ENCODE results near the gene ZP1.

Gene ZP1

DNA sequence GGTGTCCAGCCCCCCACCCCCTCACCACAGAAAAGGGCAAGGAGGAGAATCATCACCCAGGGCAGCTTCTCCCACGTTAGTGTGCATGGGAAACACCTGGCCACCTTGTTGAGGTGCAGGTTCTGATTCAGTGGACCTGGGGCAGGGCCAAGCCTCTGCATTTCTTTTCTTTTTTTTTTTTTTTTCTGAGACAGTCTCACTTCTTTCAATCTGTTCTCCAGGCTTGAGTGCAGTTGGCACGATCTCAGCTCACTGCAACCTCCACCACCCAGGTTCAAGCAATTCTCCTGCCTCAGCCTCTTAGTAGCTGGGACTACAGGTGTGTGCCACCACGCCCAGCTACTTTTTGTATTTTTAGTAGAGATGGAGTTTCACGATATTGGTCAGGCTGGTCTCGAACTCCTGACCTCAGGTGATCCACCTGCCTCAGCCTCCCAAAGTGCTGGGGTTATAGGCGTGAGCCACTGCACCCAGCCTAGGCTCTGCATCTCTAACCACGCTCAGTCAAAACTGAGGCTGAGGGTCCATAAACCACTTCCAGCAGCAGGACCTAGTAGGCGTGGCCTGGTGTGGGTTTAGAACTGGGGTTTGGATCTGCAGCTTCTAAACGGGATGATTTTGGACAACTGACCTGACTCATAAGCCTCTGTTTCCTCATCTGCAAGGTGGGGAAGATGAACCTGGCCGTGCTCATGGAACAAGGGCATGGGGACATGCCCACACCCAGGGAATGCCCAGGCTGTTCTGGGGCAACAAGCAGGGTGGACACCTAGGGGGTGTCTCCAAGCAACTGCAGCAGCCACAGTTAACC, 734 bp downstream of the ZP1 start:
- no peak for DNase-seq (ENCODE audit: low spot score)
- TF ChIP-seq, protein P1, sequence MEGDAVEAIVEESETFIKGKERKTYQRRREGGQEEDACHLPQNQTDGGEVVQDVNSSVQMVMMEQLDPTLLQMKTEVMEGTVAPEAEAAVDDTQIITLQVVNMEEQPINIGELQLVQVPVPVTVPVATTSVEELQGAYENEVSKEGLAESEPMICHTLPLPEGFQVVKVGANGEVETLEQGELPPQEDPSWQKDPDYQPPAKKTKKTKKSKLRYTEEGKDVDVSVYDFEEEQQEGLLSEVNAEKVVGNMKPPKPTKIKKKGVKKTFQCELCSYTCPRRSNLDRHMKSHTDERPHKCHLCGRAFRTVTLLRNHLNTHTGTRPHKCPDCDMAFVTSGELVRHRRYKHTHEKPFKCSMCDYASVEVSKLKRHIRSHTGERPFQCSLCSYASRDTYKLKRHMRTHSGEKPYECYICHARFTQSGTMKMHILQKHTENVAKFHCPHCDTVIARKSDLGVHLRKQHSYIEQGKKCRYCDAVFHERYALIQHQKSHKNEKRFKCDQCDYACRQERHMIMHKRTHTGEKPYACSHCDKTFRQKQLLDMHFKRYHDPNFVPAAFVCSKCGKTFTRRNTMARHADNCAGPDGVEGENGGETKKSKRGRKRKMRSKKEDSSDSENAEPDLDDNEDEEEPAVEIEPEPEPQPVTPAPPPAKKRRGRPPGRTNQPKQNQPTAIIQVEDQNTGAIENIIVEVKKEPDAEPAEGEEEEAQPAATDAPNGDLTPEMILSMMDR (IDR thresholded peaks at IDR 0.05; ENCODE audit: extremely low read depth, missing control alignments) = no peak

DNA sequence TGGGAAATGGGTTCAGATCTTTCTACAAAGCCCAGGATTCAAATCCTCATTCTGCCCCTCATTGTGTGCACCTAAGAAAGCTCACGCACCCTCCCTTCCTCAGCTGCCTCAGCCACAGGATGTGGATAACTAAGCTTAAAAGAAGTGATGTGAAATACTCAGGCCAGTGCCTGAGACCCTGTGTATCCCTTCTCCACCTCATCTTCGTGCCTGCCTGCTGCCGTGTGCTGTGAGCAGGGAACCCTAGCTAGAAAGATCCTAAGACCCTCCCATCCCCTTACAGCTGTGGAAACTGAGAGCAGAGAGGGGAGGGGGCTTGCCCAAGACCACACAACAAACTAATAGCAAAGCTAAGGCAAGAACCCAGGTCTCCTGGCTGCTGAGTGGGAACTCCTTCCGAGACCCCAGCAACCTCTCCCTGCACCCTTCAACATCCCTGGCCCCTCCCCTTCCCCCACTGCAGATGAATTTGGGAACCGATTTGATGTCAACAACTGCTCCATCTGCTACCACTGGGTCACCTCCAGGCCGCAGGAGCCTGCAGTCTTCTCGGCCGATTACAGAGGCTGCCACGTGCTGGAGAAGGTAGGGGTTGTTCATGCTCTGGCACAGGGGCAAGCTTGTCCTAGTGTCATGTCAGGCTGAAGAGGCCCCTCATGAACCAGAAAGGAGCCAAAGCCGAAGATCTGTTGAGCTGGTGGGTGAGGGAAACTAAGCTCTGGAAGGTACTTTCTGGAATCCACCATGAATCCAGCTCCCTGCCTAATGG, 1.5 kb downstream of the ZP1 start:
- TF ChIP-seq, protein P1 (IDR thresholded peaks at IDR 0.05; ENCODE audit: extremely low read depth, missing control alignments) = no peak
- DNase-seq (ENCODE audit: low spot score) = no peak

DNA sequence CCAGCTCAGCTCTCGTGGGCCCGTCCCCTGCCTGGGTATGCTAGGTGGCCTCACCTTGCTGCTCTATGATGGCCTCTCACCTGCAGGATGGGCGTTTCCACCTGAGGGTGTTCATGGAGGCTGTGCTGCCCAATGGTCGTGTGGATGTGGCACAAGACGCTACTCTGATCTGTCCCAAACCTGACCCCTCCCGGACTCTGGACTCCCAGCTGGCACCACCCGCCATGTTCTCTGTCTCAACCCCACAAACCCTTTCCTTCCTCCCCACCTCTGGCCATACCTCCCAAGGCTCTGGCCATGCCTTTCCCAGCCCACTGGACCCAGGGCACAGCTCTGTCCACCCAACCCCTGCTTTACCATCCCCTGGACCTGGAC, 2.1 kb downstream of the ZP1 start:
- no peak for DNase-seq (ENCODE audit: low spot score)

DNA sequence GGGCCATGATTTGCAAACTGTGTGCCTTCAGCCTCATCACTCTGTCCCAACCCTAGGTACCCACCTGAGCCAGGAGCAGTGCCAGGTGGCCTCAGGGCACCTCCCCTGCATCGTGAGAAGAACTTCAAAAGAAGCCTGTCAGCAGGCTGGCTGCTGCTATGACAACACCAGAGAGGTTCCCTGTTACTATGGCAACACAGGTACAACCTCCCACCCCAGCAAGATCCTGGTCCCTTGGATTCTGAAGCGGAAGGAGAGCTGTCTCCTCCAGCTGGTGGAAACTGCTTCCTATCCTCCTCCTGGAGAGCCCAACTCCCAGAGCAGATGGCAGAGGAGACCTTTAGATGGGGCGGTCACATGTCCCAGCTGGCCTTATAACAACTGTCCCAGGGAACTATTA, 2.9 kb downstream of the ZP1 start:
- no peak for DNase-seq (ENCODE audit: low spot score)
- TF ChIP-seq, protein P1 (IDR thresholded peaks at IDR 0.05; ENCODE audit: extremely low read depth, missing control alignments) = no peak

More for the DNA sequence above, 2.1 kb downstream of the ZP1 start:
- TF ChIP-seq, protein P1 (IDR thresholded peaks at IDR 0.05; ENCODE audit: extremely low read depth, missing control alignments) = no peak

DNA sequence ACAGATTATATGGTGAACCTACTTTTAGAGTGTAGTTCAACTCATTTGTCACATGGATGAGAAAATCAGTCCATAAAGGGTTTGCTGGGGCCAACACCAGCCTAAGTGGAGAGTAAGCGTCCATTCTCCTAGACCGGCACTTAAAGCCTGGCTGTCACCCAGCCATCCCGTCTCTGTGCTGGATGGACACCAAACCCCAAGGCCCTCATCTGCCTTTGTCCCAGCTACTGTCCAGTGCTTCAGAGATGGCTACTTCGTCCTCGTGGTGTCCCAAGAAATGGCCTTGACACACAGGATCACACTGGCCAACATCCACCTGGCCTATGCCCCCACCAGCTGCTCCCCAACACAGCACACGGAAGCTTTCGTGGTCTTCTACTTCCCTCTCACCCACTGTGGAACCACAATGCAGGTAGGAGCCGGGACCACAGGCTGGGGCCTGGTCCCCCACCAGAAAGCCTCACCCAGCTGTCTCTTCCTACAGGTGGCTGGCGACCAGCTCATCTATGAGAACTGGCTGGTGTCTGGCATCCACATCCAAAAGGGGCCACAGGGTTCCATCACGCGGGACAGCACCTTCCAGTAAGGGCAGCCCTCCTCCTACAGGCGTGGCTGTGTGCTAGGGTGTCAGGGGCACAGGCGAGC, 3.5 kb downstream of the ZP1 start:
- TF ChIP-seq, protein P1 (IDR thresholded peaks at IDR 0.05; ENCODE audit: extremely low read depth, missing control alignments) = no peak
- DNase-seq (ENCODE audit: low spot score) = no peak

DNA sequence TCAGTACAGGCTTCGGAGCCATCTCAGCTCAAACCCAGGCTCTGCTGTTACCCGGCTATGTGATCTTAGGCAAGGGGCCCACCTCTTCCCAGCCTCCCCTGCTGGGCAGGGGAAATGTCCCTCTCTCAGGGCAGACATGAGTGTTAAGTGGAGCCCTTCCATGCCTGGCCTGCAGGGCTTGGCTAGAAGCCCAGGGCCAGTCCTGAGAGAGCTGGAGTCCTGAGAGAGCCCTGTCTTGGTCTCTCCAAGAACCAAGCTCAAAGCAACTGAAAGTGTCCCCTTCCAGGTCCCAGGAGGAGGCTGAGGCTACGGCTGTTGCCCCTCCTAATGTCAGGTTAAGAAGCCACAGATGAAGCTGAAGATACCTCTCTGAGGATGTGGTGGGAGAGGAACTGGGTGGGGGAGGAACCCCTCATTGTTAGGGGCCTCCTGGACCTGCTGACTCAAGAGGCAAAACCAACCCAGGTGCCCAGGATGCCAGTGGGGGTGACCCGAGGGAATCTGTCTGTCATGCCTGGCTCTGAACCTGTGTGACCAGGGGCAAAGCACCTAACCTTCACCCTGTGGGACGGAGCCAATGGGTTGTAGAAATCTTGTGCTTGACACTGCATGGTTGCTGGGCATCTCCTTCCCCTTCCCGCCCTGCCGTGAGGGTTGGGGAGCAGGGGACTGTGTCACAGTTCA, 4.2 kb downstream of the ZP1 start:
- TF ChIP-seq, protein P1 (IDR thresholded peaks at IDR 0.05; ENCODE audit: extremely low read depth, missing control alignments) = no peak
- DNase-seq (ENCODE audit: low spot score) = no peak

Measured in GM20000 (cell line).